ENCODE data around the gene GDPD3.

GDPD3 gene

GRCh38 chr16:30078744-30079143 is 34.6 kb downstream of the GDPD3 start:
- DNase-seq (ENCODE audit: low read depth) = no peak

- no peak for DNase-seq (ENCODE audit: low read depth)
These were observed 35.7 kb downstream of the GDPD3 start for GRCh38 chr16:30077656-30078055.

- DNase-seq (ENCODE audit: low read depth) = no peak
These were observed 37.0 kb downstream of the GDPD3 start for GRCh38 chr16:30076276-30076791.

DNA sequence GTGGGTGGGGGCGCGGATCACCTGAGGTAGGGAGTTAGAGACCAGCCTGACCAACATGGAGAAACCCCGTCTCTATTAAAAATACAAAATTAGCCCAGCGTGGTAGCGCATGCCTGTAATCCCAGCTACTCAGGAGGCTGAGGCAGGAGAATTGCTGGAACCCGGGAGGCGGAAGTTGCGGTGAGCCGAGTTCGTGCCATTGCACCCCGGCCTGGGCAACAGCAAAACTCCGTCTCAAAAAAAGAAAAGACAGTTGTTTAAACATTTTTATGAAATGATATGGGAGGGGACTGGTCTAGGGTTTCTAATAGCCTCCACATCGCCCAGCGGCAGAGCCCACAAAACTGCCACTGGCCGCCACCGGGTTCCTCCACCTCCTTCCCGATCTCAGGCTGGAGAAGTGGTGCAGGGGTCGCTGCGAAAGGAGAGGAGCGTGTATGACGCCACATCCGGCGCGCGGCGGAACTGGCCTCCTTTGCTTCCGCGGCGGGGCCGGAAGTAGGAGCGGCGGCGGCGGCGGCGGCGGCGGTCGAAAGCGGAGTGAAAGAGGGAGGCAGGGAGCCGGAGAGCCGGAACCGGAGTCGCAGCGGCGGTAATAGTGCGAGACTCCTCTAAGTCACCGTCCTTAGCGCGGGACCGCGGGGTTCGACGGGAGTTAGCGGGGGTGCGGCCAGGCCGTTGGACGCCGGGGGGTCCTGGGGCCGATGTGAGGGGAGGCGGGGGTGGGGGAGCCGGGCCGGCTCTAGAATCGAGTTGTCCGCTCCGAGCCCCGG is 37.6 kb downstream of the GDPD3 start, which contains the start of gene PPP4C:
PPP4C (plus strand) TSS at position 492 of the 773 bp plus-strand sequence. CDS start 384 bp downstream, outside the sequence.
- DNase-seq (ENCODE audit: low read depth) = peak; percentile 85

DNA sequence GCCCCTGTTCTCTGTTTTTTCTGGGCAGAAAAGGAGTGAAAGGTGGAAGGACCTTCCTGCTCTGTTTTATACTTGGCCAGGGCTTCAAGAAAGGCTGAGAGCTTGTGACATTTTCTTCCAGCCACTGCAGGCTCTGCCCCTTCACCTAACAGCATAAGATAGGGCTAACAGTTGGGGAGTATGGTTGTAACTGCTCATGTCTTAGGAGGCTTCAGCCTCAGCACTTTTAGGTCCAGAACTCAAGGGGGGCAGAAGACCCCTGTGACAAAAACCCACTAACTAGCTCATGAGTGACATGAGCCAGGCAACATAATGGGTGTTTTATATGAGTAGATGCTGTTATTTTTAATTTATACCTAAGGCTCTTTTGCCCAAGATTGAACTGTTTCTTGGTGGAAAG is 42.8 kb downstream of the GDPD3 start:
- DNase-seq (ENCODE audit: low read depth) = no peak

- no peak for DNase-seq (ENCODE audit: low read depth)
These were observed 43.5 kb downstream of the GDPD3 start for GRCh38 chr16:30069611-30070462.

GRCh38 chr16:30068750-30069610 is 44.4 kb downstream of the GDPD3 start:
- peak; percentile 30 for DNase-seq (ENCODE audit: low read depth)

DNA sequence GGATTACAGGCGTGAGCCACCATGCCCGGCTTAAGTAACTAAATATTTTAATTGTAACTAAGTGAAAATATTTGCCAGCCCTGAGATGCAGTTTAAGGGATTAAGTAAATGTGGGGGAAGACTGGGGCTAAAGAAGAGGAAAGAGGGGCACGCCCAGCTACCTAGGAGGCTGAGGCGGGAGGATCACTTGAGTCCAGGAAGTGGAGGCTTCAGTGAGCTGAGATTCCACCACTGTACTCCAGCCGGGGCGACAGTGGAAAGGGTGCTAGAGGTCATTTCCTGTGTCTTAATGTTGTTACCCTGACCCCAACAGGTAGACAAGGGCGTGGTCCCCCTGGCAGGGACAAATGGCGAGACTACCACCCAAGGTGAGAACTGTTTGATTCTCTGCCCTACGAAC is 45.0 kb downstream of the GDPD3 start:
- no peak for DNase-seq (ENCODE audit: low read depth)

DNA sequence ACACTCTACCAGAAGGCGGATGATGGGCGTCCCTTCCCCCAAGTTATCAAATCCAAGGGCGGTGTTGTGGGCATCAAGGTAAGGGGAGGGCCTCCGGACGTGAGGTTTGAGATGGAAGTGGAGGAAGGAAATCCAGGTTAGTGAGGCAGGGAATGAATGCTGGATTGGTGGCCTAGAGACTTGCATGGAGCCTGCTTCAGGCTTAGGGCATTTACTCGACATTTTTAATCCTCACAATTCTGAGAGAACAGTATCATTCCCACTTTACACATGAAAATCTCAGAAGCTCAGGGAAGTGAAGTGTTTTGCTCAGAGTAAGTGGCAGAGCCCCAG is 45.8 kb downstream of the GDPD3 start:
- DNase-seq (ENCODE audit: low read depth) = no peak

GRCh38 chr16:30066761-30067583 is 46.4 kb downstream of the GDPD3 start:
- no peak for DNase-seq (ENCODE audit: low read depth)

GRCh38 chr16:30065943-30066760 is 47.2 kb downstream of the GDPD3 start:
- DNase-seq (ENCODE audit: low read depth) = no peak

DNA sequence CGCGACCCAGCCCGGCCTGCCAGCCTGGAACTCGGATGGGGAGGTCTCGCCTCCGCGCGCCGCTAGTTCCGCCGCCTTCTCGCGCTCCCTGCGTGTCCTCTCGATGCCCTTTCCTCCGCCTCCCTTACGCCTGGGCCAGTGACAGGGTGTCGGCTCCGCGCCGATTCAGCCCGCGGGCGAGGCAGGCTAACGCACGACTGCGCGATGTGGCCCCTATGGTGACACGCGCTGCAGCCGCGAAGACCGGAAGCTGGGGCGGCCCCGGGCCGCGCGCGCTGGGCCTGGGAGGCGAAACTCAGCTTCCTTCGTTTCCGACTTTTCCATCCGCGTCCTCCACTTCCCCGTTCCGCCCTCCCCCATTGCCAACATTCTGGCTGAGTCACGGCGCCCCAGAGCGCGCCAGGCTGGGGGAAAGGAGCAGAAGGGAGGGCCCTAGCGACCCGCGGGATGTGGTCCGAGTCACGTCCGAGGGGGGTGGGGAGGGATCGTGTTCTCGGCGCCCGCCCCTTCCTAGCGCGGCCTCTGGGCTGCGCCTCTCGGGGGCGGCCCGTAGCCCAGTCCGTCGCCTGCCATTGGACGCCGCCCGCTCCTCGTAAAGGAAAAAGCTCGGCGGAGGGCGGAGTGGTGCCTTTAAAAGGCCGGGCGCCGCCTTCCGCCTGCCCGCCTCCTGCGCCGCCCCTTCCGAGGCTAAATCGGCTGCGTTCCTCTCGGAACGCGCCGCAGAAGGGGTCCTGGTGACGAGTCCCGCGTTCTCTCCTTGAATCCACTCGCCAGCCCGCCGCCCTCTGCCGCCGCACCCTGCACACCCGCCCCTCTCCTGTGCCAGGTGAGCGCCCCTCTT is 48.0 kb downstream of the GDPD3 start, which contains the start of gene ALDOA:
ALDOA (plus strand) TSS at position 659 of the 841 bp plus-strand sequence. CDS start 1,138 bp downstream, outside the sequence.
- peak; percentile 92 for DNase-seq (ENCODE audit: low read depth)

GRCh38 chr16:30064729-30065101 is 48.6 kb downstream of the GDPD3 start:
- DNase-seq (ENCODE audit: low read depth) = no peak

DNA sequence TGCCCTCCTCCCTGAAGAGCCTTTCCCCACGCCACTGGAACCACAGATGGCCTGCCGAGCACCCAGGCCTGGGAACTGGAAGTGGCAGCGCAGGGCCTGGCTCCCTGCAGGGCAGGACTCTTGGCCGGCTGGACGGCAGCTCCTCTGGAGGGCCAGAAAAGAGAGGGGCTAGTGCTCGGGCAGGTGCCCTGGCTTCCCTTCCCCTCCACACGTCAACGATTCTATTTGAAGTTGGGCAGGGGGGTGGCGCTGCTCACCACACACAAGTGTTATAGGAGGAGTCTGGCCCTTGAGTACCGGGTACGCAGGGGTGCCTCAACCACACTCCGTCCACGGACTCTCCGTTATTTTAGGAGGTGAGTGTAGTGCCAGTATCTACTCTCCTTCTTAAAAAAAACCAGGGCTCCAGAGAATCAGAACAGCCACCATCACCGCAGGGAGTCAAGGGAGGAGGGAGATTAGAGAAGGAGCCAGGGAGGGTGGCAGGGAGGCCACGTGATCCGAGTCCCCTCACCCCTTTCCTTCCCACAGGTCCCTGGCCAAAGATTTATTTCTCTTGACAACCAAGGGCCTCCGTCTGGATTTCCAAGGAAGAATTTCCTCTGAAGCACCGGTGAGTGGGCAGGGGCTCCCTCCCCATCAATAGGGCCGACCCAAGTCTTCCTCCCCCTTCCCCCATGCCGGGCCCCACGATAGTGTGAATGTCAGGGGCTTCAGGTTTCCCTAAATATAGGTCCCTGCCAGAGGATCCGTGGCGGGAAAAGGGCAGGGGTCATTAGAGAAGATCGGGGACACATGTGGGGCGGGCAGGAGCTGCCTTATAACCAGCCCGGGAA is 49.2 kb downstream of the GDPD3 start:
- peak; percentile 49 for DNase-seq (ENCODE audit: low read depth)

DNA sequence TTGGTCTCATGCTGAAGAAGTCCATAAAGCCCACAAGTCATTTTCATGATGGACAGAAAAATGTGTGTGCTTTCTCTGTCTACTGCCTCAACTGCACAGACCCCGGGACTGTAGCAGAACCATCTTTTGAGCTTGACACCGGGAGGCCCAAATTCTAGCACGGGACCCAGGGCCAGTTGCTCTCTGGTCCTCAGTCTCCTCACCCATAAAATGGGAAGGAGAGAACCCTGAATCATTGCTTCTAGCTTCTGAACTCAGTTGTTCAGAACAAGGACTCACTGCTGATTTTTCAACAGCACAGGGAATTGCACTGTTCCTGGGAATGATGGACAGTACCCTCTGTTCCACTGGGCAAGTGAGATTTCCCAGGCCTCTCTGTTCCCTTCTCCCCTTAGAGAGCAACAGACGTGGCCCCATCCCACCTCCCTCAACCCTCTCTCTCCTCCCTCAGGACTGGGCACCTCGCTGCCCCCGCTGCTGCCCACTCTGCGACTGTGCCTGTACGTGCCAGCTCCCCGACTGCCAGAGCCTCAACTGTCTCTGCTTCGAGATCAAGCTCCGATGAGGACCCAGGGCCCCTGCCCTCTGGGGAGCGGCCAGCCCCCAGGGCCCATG is 50.0 kb downstream of the GDPD3 start:
- no peak for DNase-seq (ENCODE audit: low read depth)

GRCh38 chr16:30060836-30061554 is 52.3 kb downstream of the GDPD3 start:
- no peak for DNase-seq (ENCODE audit: low read depth)

DNA sequence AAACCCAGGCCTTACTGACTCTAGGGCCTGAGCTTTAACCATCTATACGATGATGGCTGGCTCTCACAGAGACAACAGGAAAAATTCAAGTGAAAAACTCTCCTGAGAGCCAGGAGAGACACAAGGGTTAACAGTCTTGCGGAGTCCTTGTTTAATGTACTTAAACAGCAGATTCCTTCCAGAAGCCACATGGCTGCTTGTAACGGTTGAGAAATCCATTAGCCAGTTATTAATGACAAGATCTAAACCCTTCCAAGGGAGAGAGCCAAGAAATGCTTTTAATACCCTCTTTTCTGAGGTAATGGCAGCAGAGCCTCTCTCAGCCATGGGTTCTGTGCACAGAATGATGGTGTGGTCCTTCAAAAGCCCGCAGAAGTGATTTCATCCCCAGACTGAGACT is 53.0 kb downstream of the GDPD3 start:
- DNase-seq (ENCODE audit: low read depth) = no peak
